T-helper 1 cell treated with Interleukin-12 subunit alpha and Interleukin-12 subunit beta and Interleukin-4 antibody, amounts not matched to agents 30 μg/mL and 1 μg/mL, for 36 hours (primary cell): ENCODE results near the gene MYH15.

Experiments
- H3K27ac Mint-ChIP-seq: one replicate; pipeline ENCODE4 v1.8.0; 2021; ENCODE audit warnings: mild to moderate bottlenecking, mixed read lengths
- H3K27me3 Mint-ChIP-seq: one replicate; pipeline ENCODE4 v1.8.0; 2021; ENCODE audit warnings: low read depth, mixed read lengths
- H3K36me3 Mint-ChIP-seq: one replicate; pipeline ENCODE4 v1.8.0; 2021; ENCODE audit warnings: low read depth, mixed read lengths
- H3K4me1 Mint-ChIP-seq: one replicate; pipeline ENCODE4 v1.8.0; 2021; ENCODE audit warnings: low read depth, mixed read lengths
- H3K4me3 Mint-ChIP-seq: one replicate; pipeline ENCODE4 v1.8.0; 2021; ENCODE audit warnings: mild to moderate bottlenecking, moderate library complexity, mixed read lengths
- H3K9me3 Mint-ChIP-seq: one replicate; pipeline ENCODE4 v1.8.0; 2021; ENCODE audit warnings: mixed read lengths

MYH15 gene

DNA sequence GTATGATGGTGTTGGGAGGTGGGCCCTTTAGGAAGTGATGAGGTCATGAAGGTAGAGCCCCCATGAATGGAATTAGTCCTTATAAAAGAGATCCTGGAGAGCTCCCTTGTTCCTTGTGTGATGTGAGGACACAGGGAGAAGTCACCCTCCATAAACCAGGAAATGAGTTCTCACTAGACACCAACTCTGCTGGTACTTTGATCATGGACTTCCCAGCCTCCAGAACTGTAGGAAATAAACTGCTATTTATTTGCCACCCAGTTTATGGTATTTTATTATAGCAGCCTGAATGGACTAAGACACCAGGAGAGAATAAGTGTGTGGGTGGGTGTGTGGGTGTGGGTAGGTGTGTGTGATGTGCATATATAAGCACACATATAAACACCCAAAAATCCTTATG lies 71.9 kb downstream of the MYH15 start:
- no peak overlapping the region for H3K27ac Mint-ChIP-seq
- H3K4me3 Mint-ChIP-seq = no peak overlapping the region
- no peaks in the 10 kb centered on the region for H3K36me3 Mint-ChIP-seq
- H3K27me3 Mint-ChIP-seq = no peaks in the 10 kb centered on the region
- no peaks in the 10 kb centered on the region for H3K9me3 Mint-ChIP-seq
- no peaks in the 10 kb centered on the region for H3K4me1 Mint-ChIP-seq

DNA sequence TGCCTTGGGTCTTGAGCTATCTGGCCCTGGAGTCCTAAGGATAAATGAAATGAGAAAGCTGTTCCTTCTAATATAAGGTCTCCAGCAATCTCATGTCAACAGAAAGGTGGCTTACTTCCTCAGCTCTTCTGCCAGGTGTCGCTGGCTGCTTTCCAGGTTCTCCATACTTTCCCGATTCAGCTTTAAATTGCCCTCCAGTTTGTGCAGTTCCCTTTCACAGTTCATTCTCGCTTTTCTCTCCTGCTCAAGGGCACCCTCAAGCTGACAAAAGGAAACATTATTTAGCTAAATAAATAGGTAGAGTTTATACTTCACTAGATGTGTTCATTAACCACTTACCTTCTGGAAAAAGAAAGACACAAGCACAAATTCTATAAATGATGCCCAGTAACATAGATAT lies 73.0 kb downstream of the MYH15 start:
- Mint-ChIP-seq H3K4me3 (no peak overlapping the region), H3K27ac (no peak overlapping the region), H3K36me3 (no peaks in the 10 kb centered on the region), H3K27me3 (no peaks in the 10 kb centered on the region), H3K9me3 (peaks cover 8% of the 10 kb centered on the region), H3K4me1 (no peaks in the 10 kb centered on the region)

DNA sequence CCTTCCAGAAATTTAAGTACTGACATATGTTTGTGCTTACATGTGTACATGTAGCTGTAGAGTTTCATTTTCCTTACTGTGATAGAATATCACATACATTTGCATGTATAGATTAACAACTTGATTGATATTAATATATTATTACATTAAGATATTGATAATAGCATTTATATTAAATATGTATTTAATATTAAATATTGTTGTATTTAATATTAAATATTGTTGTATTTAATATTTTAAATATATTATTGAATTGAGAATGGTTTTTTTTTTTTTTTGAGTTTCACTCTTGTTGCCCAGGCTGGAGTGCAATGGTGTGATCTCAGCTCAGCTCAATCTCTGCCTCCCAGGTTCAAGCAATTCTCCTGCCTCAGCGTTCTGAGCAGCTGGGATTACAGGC lies 76.5 kb downstream of the MYH15 start:
- Mint-ChIP-seq H3K27me3 (no peaks in the 10 kb centered on the region), H3K36me3 (no peaks in the 10 kb centered on the region), H3K27ac (no peak overlapping the region), H3K9me3 (peaks cover 8% of the 10 kb centered on the region), H3K4me3 (no peak overlapping the region), H3K4me1 (no peaks in the 10 kb centered on the region)

DNA sequence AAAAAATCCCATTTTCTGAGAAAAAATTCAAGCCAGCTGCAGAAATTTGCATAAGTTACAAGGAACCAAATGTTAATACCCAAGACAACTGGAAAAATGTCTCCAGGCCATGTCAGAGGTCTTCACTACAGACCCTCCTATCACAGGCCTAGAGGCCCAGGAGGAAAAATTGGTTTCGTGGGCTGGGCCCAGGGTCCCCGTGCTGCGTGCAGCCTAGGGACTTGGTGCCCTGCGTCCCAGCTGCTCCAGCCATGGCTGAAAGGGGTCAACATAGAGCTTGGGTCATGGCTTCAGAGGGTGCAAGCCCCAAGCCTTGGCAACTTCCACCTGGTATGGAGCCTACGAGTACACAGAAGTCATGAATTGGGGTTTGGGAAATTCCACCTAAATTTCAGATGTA lies 78.0 kb downstream of the MYH15 start:
- Mint-ChIP-seq H3K36me3 (no peaks in the 10 kb centered on the region), H3K4me1 (peaks cover 2% of the 10 kb centered on the region), H3K27me3 (no peaks in the 10 kb centered on the region), H3K9me3 (peaks cover 8% of the 10 kb centered on the region), H3K4me3 (no peak overlapping the region), H3K27ac (no peak overlapping the region)

DNA sequence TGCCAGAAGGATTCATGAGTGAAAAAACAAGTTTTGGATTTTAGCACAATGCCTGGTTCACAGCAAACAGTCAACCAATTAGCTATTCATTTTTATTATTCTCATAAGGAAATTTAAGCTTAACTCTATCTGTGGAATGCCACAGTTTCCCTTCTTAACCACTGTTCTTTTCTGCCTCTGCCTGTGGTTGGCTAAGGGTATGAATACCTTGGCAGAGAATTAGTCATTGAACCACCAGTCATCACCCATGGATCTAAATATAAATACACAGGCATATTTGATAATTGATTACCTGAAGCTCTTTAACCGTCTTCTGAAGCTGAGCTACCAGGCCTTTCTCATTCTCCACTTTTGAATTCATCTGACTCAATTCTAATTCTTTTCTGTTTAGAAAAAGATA lies 79.9 kb downstream of the MYH15 start:
- peaks cover 2% of the 10 kb centered on the region for H3K4me1 Mint-ChIP-seq
- no peaks in the 10 kb centered on the region for H3K27me3 Mint-ChIP-seq
- H3K4me3 Mint-ChIP-seq = no peak overlapping the region
- H3K27ac Mint-ChIP-seq = no peak overlapping the region
- H3K36me3 Mint-ChIP-seq = no peaks in the 10 kb centered on the region
- peaks cover 8% of the 10 kb centered on the region for H3K9me3 Mint-ChIP-seq

DNA sequence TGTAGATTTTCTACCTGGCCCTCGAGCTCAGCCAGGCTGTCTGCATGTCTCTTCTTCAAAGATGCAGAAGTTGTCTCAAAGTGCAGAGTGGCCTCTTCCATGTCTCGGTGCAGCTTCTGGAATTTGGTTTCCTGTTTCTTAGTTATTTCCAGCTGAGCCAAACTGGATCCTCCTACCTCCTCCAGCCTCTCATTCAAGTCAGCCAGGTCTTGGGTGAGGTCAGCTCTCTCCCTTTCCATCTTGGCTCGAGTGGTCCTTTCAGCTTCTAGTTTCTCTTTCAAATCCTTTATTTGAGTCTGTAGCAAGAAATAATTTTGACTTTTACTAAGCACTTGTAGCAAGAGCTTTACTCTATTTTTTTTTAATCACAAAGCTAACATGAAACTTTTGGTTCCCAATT lies 81.8 kb downstream of the MYH15 start:
- no peak overlapping the region for H3K27ac Mint-ChIP-seq
- peaks cover 4% of the 10 kb centered on the region for H3K4me1 Mint-ChIP-seq
- no peaks in the 10 kb centered on the region for H3K27me3 Mint-ChIP-seq
- no peak overlapping the region for H3K4me3 Mint-ChIP-seq
- no peaks in the 10 kb centered on the region for H3K36me3 Mint-ChIP-seq
- H3K9me3 Mint-ChIP-seq = peaks cover 8% of the 10 kb centered on the region

DNA sequence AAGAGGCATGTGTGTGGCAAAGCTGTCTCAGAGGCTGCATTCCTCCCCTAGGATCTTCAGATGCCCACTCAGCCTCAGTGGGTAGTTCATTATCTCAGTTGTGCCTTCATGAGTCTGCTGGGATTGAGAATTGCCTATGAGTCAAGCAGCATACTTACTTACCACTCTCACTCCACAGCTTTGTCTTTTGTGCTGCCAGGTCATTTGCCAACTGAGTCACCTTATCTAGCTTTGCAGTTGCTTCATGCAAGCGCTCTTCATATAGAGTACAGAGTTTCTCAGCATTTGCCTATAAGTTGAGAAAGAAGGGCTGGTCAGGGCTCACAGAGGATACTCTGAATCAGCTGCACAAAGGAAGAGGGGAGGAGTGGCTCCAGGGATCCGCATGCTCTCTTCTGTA lies 89.5 kb downstream of the MYH15 start:
- no peaks in the 10 kb centered on the region for H3K9me3 Mint-ChIP-seq
- no peak overlapping the region for H3K4me3 Mint-ChIP-seq
- H3K4me1 Mint-ChIP-seq = peaks cover 2% of the 10 kb centered on the region
- H3K27ac Mint-ChIP-seq = no peak overlapping the region
- no peaks in the 10 kb centered on the region for H3K36me3 Mint-ChIP-seq
- H3K27me3 Mint-ChIP-seq = no peaks in the 10 kb centered on the region

DNA sequence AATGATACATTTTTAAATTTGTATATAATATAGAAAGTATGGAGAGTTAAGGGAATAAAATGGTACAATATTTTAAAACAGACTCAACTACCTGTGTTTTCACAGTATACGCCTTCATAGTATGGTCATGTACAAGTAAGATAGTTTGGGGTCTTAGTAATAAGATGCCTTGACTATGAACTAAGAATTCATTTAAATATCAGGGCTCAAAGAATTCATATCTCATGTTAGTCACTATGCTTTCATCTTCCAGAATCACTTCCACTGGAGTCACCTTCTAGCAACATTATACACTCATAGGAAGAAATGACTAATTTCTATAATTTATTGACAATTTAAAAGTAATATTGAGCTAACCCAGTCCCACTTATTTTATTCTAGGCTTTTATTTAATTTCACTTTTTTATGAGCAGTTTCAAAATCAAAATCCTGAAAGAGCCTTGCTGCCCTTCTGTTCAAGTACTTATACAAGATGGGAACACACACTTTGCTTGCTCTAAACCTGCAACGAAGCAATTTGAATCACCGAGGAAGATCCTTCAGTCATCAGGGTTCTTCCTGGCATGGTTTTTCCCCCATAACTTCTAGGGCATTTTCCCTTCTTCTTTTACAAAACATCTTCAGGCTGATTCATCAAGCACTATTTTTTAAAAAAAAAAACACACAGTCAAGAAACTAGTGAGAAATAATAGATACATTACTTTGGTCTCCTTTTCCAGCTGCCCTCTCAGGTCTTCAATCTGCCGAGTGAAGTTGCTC lies 94.1 kb downstream of the MYH15 start:
- Mint-ChIP-seq H3K4me1 (no peaks in the 10 kb centered on the region), H3K27me3 (peaks cover 4% of the 10 kb centered on the region), H3K4me3 (no peak overlapping the region), H3K36me3 (no peaks in the 10 kb centered on the region), H3K27ac (no peak overlapping the region), H3K9me3 (no peaks in the 10 kb centered on the region)

DNA sequence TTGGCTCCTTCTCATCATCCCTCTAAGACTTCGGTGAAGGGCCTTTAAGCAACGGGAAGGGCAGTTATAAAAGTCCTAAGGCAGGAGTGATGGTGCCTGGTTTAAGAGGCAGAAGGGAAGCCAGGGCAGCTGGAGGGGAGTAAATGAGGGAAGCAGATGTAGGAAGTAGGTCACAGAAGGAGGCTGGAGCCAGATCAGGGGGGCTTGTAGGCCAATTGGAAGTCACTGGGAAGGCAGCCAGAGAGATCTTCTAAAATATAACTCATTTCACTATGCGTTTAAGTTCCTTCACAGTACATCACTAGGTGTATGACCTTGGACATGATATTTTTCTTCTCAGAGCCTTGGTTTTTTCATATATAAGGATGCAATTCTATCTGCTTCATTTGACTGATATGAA lies 94.7 kb downstream of the MYH15 start:
- H3K4me1 Mint-ChIP-seq = no peaks in the 10 kb centered on the region
- no peaks in the 10 kb centered on the region for H3K9me3 Mint-ChIP-seq
- H3K36me3 Mint-ChIP-seq = no peaks in the 10 kb centered on the region
- no peak overlapping the region for H3K4me3 Mint-ChIP-seq
- peaks cover 4% of the 10 kb centered on the region for H3K27me3 Mint-ChIP-seq
- H3K27ac Mint-ChIP-seq = no peak overlapping the region

DNA sequence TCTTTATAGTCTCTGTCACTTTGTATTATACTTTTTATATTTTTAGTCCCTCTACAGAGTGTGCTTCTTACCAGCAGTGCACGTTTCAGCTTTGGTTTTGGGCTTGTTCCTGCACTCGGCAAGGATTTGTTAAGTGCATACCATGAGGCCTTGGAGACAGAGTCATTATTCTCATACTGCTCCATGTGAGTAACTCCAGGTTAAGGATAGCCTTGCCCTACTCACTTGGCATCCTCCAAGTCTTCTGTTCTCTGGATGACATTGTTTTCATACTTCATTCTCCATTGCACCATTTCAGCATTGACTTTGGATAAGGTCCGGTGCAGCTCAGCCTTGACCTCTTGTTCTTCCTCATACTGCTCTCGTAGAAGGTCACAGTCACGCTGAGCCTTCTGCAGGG lies 96.4 kb downstream of the MYH15 start:
- Mint-ChIP-seq H3K4me1 (no peaks in the 10 kb centered on the region), H3K27ac (no peak overlapping the region), H3K36me3 (no peaks in the 10 kb centered on the region), H3K4me3 (no peak overlapping the region), H3K9me3 (no peaks in the 10 kb centered on the region), H3K27me3 (peaks cover 4% of the 10 kb centered on the region)

DNA sequence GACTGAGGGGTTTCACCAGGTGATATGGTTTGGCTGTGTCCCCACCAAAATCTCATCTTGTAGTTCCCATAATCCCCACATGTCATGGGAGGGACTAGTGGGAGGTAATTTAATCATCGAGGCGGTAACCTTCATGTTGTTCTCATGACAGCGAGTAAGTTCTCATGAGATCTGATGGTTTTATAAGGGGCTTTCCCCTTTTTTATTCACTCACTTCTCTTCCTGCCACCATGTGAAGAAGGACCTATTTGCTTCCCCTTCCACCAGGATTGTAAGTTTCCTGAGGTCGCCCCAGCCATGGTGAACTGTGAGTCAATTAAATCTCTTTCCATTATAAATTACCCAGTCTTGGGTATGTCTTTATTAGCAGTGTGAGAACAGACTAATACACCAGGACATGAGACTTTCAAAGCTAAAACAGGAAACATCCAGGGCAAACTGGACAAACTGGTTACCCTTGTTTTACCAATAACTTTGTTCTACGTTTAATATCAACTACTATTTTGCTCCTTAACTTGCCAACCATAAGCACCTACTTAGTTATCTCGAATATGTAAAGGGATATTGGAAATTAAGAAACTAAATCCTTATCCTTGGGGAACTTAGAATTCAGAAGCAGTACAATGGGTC lies 98.2 kb downstream of the MYH15 start:
- Mint-ChIP-seq H3K27ac (no peak overlapping the region), H3K36me3 (no peaks in the 10 kb centered on the region), H3K4me3 (no peak overlapping the region), H3K27me3 (peaks cover 4% of the 10 kb centered on the region), H3K4me1 (no peaks in the 10 kb centered on the region), H3K9me3 (no peaks in the 10 kb centered on the region)

DNA sequence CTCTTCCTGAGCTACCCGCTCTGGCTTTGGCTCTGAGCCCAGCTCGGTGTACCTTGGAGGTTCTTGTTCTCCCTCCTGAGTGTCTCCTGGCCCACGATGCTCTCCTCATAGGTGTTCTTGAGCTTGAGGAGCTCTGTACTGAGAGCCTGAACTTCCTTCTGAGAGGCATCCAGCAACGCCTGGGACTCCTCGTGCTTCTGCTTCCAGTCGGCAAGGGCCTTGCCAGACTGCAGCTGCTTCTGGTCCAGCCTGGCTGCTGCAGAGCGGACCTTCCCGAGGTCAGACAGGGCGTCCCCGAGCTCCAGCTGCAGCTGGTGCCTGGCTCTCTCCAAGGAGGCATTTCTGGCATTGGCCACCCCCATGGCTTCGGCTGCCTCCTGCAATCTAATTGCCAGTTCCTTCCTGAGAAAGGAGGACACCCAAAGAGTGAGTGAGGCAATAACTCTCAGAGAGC lies 99.8 kb downstream of the MYH15 start:
- H3K27me3 Mint-ChIP-seq = peaks cover 4% of the 10 kb centered on the region
- no peaks in the 10 kb centered on the region for H3K4me1 Mint-ChIP-seq
- no peak overlapping the region for H3K4me3 Mint-ChIP-seq
- H3K27ac Mint-ChIP-seq = no peak overlapping the region
- H3K9me3 Mint-ChIP-seq = no peaks in the 10 kb centered on the region
- no peaks in the 10 kb centered on the region for H3K36me3 Mint-ChIP-seq

DNA sequence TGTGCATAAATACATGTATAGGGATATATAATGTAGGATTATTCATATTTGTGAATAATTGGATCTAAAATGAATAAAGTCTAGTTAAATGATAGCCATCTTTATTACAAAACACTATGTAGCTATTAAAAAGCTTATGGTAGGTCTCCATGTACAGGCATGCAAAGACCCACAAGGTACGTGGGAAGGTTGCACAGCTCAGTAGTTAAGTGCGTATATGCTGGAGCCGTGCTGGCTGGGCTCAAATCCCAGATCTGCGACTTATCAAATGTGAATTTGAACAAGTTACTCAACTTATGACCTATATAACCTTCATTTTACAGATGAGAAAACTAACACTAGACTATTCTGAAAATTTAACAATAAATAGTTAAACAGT lies 100.6 kb downstream of the MYH15 start:
- peaks cover 4% of the 10 kb centered on the region for H3K27me3 Mint-ChIP-seq
- H3K27ac Mint-ChIP-seq = no peak overlapping the region
- no peaks in the 10 kb centered on the region for H3K4me1 Mint-ChIP-seq
- H3K36me3 Mint-ChIP-seq = no peaks in the 10 kb centered on the region
- H3K9me3 Mint-ChIP-seq = no peaks in the 10 kb centered on the region
- no peak overlapping the region for H3K4me3 Mint-ChIP-seq

DNA sequence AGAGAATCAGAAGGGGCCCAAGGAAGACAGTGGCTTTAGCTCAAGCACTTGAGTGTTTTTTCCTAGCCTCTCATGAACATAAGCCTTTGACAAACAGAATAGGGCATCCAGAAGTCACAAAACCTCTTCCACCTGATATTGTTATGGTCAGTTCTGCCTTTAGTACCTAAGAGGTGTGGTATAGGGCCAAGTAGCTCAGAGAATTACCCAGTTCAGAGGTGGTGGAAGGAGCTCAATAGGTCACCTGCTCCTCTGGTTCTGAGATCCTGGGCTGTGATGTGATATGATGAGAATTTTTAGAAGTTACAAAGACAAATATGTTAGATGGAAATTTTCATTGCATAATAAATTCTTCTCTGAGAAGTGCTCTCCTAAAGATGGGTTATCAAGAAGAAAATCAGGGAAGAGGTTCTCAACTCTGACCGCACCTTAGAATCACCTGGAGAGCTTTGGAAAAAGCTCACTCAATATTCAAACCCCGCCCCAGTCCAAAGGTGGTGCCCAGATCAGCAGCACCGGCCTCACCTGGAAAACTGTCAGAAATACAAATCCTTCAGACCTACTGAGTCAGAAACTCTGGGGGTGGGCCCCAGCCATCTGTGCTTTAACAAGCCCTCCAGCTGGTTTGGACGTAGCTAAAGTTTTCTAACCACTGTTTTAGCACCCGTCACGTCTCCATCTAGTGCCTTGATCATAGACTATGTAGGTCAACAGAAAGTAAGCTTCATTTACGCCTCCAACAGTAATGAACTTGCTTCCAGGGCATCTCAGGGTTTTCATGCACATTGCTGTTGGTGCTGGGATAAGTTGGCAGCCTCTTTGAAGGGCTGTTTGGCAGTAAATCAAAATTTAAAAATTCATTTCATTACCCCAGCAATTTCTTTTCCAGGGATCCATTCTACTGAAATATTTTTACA lies 101.3 kb downstream of the MYH15 start:
- Mint-ChIP-seq H3K4me1 (no peaks in the 10 kb centered on the region), H3K36me3 (no peaks in the 10 kb centered on the region), H3K27ac (no peak overlapping the region), H3K4me3 (no peak overlapping the region), H3K27me3 (peaks cover 4% of the 10 kb centered on the region), H3K9me3 (no peaks in the 10 kb centered on the region)

DNA sequence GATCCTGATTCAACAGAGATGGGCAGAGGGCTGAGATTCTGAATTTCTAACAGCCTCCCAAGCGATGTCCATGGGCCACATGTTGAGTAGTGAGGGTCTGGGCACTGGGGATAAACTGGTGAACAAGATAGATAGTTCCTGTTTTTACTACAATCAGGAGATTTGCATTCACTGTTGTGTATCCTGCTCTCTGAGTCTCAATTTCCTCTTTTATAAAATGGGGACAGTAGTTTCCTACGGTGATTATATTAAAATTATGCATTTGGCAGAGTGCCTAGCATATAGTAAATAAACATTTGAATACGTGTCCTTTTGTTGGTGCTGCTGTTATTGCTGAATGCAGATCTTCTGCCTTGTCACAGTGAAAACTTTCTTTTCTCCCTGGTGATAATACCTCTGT lies 102.5 kb downstream of the MYH15 start:
- H3K4me3 Mint-ChIP-seq = no peak overlapping the region
- H3K27me3 Mint-ChIP-seq = peaks cover 1% of the 10 kb centered on the region
- H3K9me3 Mint-ChIP-seq = no peaks in the 10 kb centered on the region
- H3K27ac Mint-ChIP-seq = no peak overlapping the region
- no peaks in the 10 kb centered on the region for H3K36me3 Mint-ChIP-seq
- peaks cover 2% of the 10 kb centered on the region for H3K4me1 Mint-ChIP-seq
